H1 (cell line): ENCODE measurements around the gene CISD2.

Experiments
- CREB1 ChIP-seq: IDR thresholded peaks from 2 replicates; pipeline ENCODE4 v1.6.1; 2012; ENCODE audit warnings: inconsistent platforms
- CTCF ChIP-seq, 3 experiments: IDR thresholded peaks; 1 replicate in 2 of 3; 2 replicates in 1 of 3; pipeline versions ENCODE4 v1.5.1 to v1.6.1; 2011; ENCODE audit warnings: low read length in 3 of 3, mild to moderate bottlenecking in 3 of 3, inconsistent platforms in 2 of 3, low read depth in 1 of 3, moderate library complexity in 1 of 3; ENCODE audit not compliant: insufficient read depth in 1 of 3; ENCODE audit errors: control extremely low read depth in 1 of 3
- GABPA ChIP-seq: IDR thresholded peaks from 2 replicates; pipeline ENCODE4 v1.6.1; 2011; ENCODE audit warnings: mild to moderate bottlenecking, low read length, moderate library complexity, borderline replicate concordance; ENCODE audit not compliant: insufficient read depth
- JUND ChIP-seq: IDR thresholded peaks from 2 replicates; pipeline ENCODE4 v1.6.1; 2011; ENCODE audit warnings: mild to moderate bottlenecking, improper control_type of control experiment, low read length
- USF2 ChIP-seq: IDR thresholded peaks from 2 replicates; pipeline ENCODE4 v1.6.1; 2011; ENCODE audit warnings: low read length, improper control_type of control experiment

GRCh38 chr4:102847687-102848086 lies 21.1 kb upstream of the CISD2 start:
- TF ChIP-seq GABPA (no peak), CREB1 (no peak), CTCF (IDR thresholded peaks at IDR 0.05; ENCODE audit: control extremely low read depth in 1 of 3, insufficient read depth in 1 of 3, low read depth in 1 of 3, low read length in 3 of 3) (no peak), USF2 (no peak), JUND (no peak)
